ENCODE measurements around the gene ST3GAL2.

ST3GAL2 gene

GRCh38 chr16:70331091-70331490 is 107.8 kb downstream of the ST3GAL2 start:
- no peak overlapping the region for H3K27ac Mint-ChIP-seq
- ATAC-seq (no peak), DNase-seq (ENCODE audit: low spot score in 2 of 2) (no peak)
- no peak overlapping the region for H3K4me3 Mint-ChIP-seq
- H3K4me1 Mint-ChIP-seq = no peaks in the 10 kb centered on the region
- no peaks in the 10 kb centered on the region for H3K9me3 Mint-ChIP-seq
- peaks cover 92% of the 10 kb centered on the region for H3K36me3 Mint-ChIP-seq
